ENCODE data around the gene SLC41A1. TPM values are rescaled to one million over a fixed set of nuclear protein-coding genes. Genes with fewer than 3 reads are reported as not detected.

The SLC41A1 gene
- polyA plus RNA-seq, 1 of the 3 experiments (the other 2 are of a cell fraction) = 18.3 TPM

DNA sequence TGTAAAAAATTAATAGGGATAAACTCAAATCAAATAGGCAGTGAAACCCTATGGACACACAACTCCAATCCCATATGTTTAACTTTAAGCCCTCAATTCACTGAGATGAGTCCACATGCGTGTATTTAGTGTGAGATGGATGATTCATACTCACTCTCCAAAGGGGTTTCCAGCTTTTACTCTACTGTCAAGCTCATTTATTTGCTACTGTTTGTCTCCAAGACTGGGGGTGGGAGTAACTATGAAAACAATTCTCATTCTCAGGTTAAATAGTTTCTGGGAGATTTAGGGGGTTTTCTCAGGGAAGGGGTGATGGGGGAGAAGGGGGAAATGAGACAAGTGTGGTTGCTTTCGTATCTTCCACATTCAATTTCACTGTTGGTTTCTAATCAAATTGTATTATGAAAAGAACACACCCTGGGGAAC is 40.4 kb downstream of the SLC41A1 start:
- H2AFZ ChIP-seq (ENCODE audit: low read depth) = no peak overlapping the region
- H3K9me3 ChIP-seq = no peaks in the 10 kb centered on the region
- TF ChIP-seq CTCF (IDR thresholded peaks at IDR 0.05) (no peak), TEAD4 (IDR thresholded peaks at IDR 0.05; ENCODE audit: borderline replicate concordance, insufficient read depth) (no peak), RXRA (IDR thresholded peaks at IDR 0.05; ENCODE audit: borderline replicate concordance, low read depth) (no peak), TAF1 (IDR thresholded peaks at IDR 0.05; ENCODE audit: borderline replicate concordance, low read depth, low read length) (no peak), RCOR1 (IDR thresholded peaks at IDR 0.05; ENCODE audit: low read length) (no peak), MXI1 (IDR thresholded peaks at IDR 0.05; ENCODE audit: low read depth, low read length) (no peak), FOXJ3 (CRISPR knock-in tag; IDR thresholded peaks at IDR 0.05) (no peak), FOXM1 (IDR thresholded peaks at IDR 0.05; ENCODE audit: low read depth) (no peak)
- no peak overlapping the region for H3K9ac ChIP-seq
- H3K9me2 ChIP-seq = no peaks in the 10 kb centered on the region
- CTCF ChIA-PET = interaction anchor here (0.6 to 7.8 kb wide), 5 partner anchors 9 to 1258 kb away, joined by 3 to 37 read pairs (median 4); no protein-coding TSS in a partner anchor
- H3K27ac ChIP-seq (ENCODE audit: low read depth in 2 of 2, low read length in 1 of 2) = no peak overlapping the region
- H4K20me1 ChIP-seq (ENCODE audit: insufficient read depth) = no peaks in the 10 kb centered on the region
- H3K36me3 ChIP-seq (replicated peaks in 1 of 2; ENCODE audit: control insufficient read depth in 1 of 2, insufficient read depth in 2 of 2, low read length in 1 of 2) = peaks cover 0 to 6% of the 10 kb centered on the region in 2 experiments
- no peaks in the 10 kb centered on the region for H3F3A ChIP-seq (replicated peaks; ENCODE audit: insufficient read depth)
- H3K27me3 ChIP-seq (ENCODE audit: insufficient read depth) = no peaks in the 10 kb centered on the region; the same call in 1 of the 2 replicates
- 78% methylated on average over 2 of the region's 2 CpGs for WGBS (ENCODE audit: low lambda C conversion rate)
- no peak overlapping the region for H3K4me3 ChIP-seq (ENCODE audit: low read depth in 2 of 2, low read length in 1 of 2)
- H3K4me1 ChIP-seq (ENCODE audit: control insufficient read depth in 1 of 2, insufficient read depth in 2 of 2, low read depth in 1 of 2, low read length in 1 of 2) = peaks cover 0 to 6% of the 10 kb centered on the region in 2 experiments; a peak in 1 of 4 replicates
- DNase-seq = no peak
- H3K79me2 ChIP-seq (ENCODE audit: insufficient read depth) = no peaks in the 10 kb centered on the region
- no peak overlapping the region for H3K4me2 ChIP-seq
- POLR2A ChIA-PET = no interaction called here

GRCh38 chr1:205770618-205771017 is 42.4 kb downstream of the SLC41A1 start:
- ChIA-PET CTCF (interaction anchor here (1.5 kb wide), 1 partner anchor 179 kb away, joined by 3 read pairs; no protein-coding TSS in a partner anchor), POLR2A (no interaction called here)
- Histone ChIP-seq H3K4me2 (no peak overlapping the region), H3K9me3 (no peaks in the 10 kb centered on the region), H3K9ac (no peak overlapping the region), H3K4me1 (ENCODE audit: control insufficient read depth in 1 of 2, insufficient read depth in 2 of 2, low read depth in 1 of 2, low read length in 1 of 2) (peaks cover 0 to 6% of the 10 kb centered on the region in 2 experiments; a peak in 1 of 4 replicates), H4K20me1 (ENCODE audit: insufficient read depth) (no peaks in the 10 kb centered on the region), H3K27me3 (ENCODE audit: insufficient read depth) (no peaks in the 10 kb centered on the region), H3K9me2 (no peaks in the 10 kb centered on the region), H2AFZ (ENCODE audit: low read depth) (no peak overlapping the region), H3K36me3 (replicated peaks in 1 of 2; ENCODE audit: control insufficient read depth in 1 of 2, insufficient read depth in 2 of 2, low read length in 1 of 2) (peaks cover 0 to 6% of the 10 kb centered on the region in 2 experiments), H3K4me3 (ENCODE audit: low read depth in 2 of 2, low read length in 1 of 2) (no peak overlapping the region), H3K27ac (ENCODE audit: low read depth in 2 of 2, low read length in 1 of 2) (no peak overlapping the region), H3F3A (replicated peaks; ENCODE audit: insufficient read depth) (no peaks in the 10 kb centered on the region), H3K79me2 (ENCODE audit: insufficient read depth) (no peaks in the 10 kb centered on the region)
- TF ChIP-seq FOXJ3 (CRISPR knock-in tag; IDR thresholded peaks at IDR 0.05) = no peak
- TF ChIP-seq, protein P1, sequence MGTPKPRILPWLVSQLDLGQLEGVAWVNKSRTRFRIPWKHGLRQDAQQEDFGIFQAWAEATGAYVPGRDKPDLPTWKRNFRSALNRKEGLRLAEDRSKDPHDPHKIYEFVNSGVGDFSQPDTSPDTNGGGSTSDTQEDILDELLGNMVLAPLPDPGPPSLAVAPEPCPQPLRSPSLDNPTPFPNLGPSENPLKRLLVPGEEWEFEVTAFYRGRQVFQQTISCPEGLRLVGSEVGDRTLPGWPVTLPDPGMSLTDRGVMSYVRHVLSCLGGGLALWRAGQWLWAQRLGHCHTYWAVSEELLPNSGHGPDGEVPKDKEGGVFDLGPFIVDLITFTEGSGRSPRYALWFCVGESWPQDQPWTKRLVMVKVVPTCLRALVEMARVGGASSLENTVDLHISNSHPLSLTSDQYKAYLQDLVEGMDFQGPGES (IDR thresholded peaks at IDR 0.05; ENCODE audit: low read depth, low read length) = no peak
- TF ChIP-seq TAF1 (IDR thresholded peaks at IDR 0.05; ENCODE audit: borderline replicate concordance, low read depth, low read length) = no peak
- no peak for TF ChIP-seq GATA2 (CRISPR knock-in tag; IDR thresholded peaks at IDR 0.05)
- TF ChIP-seq, protein P2, sequence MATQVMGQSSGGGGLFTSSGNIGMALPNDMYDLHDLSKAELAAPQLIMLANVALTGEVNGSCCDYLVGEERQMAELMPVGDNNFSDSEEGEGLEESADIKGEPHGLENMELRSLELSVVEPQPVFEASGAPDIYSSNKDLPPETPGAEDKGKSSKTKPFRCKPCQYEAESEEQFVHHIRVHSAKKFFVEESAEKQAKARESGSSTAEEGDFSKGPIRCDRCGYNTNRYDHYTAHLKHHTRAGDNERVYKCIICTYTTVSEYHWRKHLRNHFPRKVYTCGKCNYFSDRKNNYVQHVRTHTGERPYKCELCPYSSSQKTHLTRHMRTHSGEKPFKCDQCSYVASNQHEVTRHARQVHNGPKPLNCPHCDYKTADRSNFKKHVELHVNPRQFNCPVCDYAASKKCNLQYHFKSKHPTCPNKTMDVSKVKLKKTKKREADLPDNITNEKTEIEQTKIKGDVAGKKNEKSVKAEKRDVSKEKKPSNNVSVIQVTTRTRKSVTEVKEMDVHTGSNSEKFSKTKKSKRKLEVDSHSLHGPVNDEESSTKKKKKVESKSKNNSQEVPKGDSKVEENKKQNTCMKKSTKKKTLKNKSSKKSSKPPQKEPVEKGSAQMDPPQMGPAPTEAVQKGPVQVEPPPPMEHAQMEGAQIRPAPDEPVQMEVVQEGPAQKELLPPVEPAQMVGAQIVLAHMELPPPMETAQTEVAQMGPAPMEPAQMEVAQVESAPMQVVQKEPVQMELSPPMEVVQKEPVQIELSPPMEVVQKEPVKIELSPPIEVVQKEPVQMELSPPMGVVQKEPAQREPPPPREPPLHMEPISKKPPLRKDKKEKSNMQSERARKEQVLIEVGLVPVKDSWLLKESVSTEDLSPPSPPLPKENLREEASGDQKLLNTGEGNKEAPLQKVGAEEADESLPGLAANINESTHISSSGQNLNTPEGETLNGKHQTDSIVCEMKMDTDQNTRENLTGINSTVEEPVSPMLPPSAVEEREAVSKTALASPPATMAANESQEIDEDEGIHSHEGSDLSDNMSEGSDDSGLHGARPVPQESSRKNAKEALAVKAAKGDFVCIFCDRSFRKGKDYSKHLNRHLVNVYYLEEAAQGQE (IDR thresholded peaks at IDR 0.05; ENCODE audit: low read depth, low read length) = no peak
- TF ChIP-seq TCF12 (IDR thresholded peaks at IDR 0.05) = no peak
- no peak for TF ChIP-seq GABPA (IDR thresholded peaks at IDR 0.05; ENCODE audit: low read depth)
- no peak for TF ChIP-seq FOXM1 (IDR thresholded peaks at IDR 0.05; ENCODE audit: low read depth)
- no peak for TF ChIP-seq MEF2A (IDR thresholded peaks at IDR 0.05; ENCODE audit: borderline replicate concordance, low read depth)
- no peak for TF ChIP-seq EZH2phosphoT487 (IDR thresholded peaks at IDR 0.05; ENCODE audit: borderline replicate concordance, low read depth)
- TF ChIP-seq RXRA (IDR thresholded peaks at IDR 0.05; ENCODE audit: borderline replicate concordance, low read depth) = no peak
- TF ChIP-seq JUND (IDR thresholded peaks at IDR 0.05) = no peak
- TF ChIP-seq RCOR1 (IDR thresholded peaks at IDR 0.05; ENCODE audit: low read length) = no peak
- TF ChIP-seq RAD21 (IDR thresholded peaks at IDR 0.05; ENCODE audit: low read length) = no peak
- no peak for TF ChIP-seq SMC3 (IDR thresholded peaks at IDR 0.05; ENCODE audit: low read depth, low read length)
- TF ChIP-seq, protein P3, sequence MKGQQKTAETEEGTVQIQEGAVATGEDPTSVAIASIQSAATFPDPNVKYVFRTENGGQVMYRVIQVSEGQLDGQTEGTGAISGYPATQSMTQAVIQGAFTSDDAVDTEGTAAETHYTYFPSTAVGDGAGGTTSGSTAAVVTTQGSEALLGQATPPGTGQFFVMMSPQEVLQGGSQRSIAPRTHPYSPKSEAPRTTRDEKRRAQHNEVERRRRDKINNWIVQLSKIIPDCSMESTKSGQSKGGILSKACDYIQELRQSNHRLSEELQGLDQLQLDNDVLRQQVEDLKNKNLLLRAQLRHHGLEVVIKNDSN (IDR thresholded peaks at IDR 0.05; ENCODE audit: borderline replicate concordance, low read depth) = no peak
- WGBS (ENCODE audit: low lambda C conversion rate) = 96% methylated on average over 4 of the region's 4 CpGs
- no peak for DNase-seq

All from SK-N-SH (cell line).